Measurements from ENCODE around the gene FN3K.

DNA sequence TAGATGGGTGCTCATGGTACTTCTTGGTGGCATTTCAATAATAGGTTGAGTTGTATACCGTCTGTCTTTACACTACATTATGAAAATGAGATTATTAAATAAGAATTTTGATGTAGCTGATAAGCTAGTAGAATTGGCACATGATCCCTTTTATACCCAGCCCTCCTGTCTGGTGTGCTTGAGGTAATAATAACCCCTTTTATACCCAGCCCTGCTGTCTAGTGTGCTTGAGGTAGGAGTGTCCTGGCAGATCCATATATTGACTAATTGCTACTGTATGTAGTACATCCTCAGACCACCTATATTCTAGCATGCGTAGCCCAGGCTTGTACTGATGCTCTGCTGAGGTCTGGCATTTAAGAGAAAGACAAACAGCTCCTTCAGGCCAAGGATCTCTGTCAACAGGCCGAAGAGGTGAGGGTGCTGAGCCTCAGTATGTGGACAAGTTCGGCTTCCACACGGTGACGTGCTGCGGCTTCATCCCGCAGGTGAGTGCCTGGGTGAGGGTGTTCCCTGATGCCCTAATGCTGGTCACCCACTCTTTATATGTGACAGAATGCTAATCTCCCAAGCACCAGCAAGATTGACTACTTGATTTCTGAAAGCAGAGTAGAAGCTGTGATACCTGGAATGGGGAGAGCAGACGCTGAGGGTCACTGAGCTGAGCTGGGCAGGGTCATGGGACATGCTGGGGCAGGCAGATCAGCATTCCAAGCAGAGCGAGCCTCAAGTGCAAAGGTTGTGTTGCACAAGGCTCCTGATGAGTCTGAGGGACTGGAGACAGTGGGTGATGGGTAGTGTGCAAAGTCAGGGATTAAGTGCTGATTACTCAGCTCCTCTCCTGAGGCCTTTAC, 5.7 kb downstream of the FN3K start:
- no peak for TF ChIP-seq GATA2 (IDR thresholded peaks at IDR 0.05; ENCODE audit: low read depth, low read length)
- TF ChIP-seq GATA3 (IDR thresholded peaks at IDR 0.05; ENCODE audit: low read depth, low read length): no peak
